Measurements from ENCODE around the gene FCHSD2. TPM values are rescaled to one million over a fixed set of nuclear protein-coding genes. Genes with fewer than 3 reads are reported as not detected.
"Not testable (repeated sequence)": the region's sequence is repeated elsewhere in the genome, so short reads cannot be mapped to it uniquely, and the experiment has no call there.

The FCHSD2 gene
- polyA plus RNA-seq, 3 donors, result 14.5 to 43.5 (median 16.6) TPM

DNA sequence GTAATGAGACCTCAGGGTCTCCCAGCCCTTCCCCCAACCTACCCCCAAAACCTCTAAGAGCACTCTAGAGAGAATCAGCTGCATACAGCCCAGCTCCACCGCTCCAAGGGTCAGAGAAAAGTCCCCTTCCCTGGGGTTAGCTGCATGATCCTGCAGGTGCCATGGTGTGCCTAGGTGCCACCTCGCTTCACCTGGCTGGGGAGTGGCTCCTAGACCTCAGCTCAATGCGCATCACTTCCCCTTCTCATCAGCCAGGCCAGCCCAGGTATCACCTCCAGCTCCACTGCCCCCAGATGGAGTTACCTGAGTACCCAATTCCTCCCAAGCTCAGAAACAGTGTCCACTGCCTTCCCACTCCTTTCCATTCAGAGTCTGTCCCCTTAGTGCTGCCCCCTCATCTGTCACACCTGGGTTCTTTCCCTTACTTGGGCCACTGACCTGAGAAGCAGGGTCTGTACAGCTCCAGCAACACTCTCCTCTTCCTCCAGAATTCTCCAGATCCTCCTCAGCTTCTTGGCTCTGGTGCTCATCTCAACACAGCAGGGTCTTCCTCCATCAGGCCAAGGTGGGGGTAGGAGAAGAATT, 349.6 kb downstream of the FCHSD2 start:
- WGBS (ENCODE audit: insufficient coverage), result 80% methylated on average over 2 of the region's 3 CpGs
- Mint-ChIP-seq H3K27me3 (ENCODE audit: low read depth in 3 of 3) (peaks cover 0 to 3% (median 2%) of the 10 kb centered on the region in 3 donors), H3K36me3 (peaks cover 0 to 4% of the 10 kb centered on the region in 2 donors), H3K27ac (peak overlapping the region; percentile 96 to 100 (median 99)), H3K9me3 (peaks cover 0 to 8% (median 4%) of the 10 kb centered on the region in 7 donors), H3K4me3 (no peak overlapping the region), H3K4me1 (peaks cover 53% of the 10 kb centered on the region)
- Histone ChIP-seq H4K20me1 (ENCODE audit: insufficient read depth, low read length) (no peaks in the 10 kb centered on the region), H3K9ac (ENCODE audit: insufficient read depth, low read length, poor library complexity, severe bottlenecking) (peak overlapping the region; percentile 86), H3K36me3 (replicated peaks in 1 of 2; ENCODE audit: control insufficient read depth in 1 of 2, insufficient read depth in 2 of 2, low read length in 2 of 2) (no peaks in the 10 kb centered on the region), H3K27me3 (ENCODE audit: control insufficient read depth in 2 of 2, insufficient read depth in 2 of 2, low read length in 2 of 2) (no peaks in the 10 kb centered on the region), H3K4me1 (ENCODE audit: control insufficient read depth in 1 of 2, insufficient read depth in 2 of 2, low read length in 2 of 2) (peaks cover 50 to 63% of the 10 kb centered on the region in 2 donors), H3K4me3 (replicated peaks in 1 of 3; ENCODE audit: low read depth in 2 of 3, low read length in 3 of 3) (no peak overlapping the region), H2AFZ (ENCODE audit: insufficient read depth, low read depth, low read length, poor library complexity, severe bottlenecking) (no peak overlapping the region), H3K27ac (ENCODE audit: low read depth in 1 of 2, low read length in 2 of 2) (peak overlapping the region; percentile 85 to 96), H3K9me3 (replicated peaks in 1 of 2; ENCODE audit: control insufficient read depth in 1 of 2, insufficient read depth in 1 of 2, low read length in 2 of 2) (no peaks in the 10 kb centered on the region), H3K79me2 (ENCODE audit: insufficient read depth, low read length) (no peaks in the 10 kb centered on the region), H3K4me2 (replicated peaks; ENCODE audit: extremely low read depth, low read length, poor library complexity, severe bottlenecking) (no peak overlapping the region)
- TF ChIP-seq, protein P1, sequence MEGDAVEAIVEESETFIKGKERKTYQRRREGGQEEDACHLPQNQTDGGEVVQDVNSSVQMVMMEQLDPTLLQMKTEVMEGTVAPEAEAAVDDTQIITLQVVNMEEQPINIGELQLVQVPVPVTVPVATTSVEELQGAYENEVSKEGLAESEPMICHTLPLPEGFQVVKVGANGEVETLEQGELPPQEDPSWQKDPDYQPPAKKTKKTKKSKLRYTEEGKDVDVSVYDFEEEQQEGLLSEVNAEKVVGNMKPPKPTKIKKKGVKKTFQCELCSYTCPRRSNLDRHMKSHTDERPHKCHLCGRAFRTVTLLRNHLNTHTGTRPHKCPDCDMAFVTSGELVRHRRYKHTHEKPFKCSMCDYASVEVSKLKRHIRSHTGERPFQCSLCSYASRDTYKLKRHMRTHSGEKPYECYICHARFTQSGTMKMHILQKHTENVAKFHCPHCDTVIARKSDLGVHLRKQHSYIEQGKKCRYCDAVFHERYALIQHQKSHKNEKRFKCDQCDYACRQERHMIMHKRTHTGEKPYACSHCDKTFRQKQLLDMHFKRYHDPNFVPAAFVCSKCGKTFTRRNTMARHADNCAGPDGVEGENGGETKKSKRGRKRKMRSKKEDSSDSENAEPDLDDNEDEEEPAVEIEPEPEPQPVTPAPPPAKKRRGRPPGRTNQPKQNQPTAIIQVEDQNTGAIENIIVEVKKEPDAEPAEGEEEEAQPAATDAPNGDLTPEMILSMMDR (IDR thresholded peaks at IDR 0.05), result no peak
- intact Hi-C loops (cut with micrococcal nuclease), result loop anchor here in 1 of 2 donors (5.0 kb wide), 1 partner anchor 55 kb away; no protein-coding TSS in a partner anchor
- DNase-seq, result no peak

DNA sequence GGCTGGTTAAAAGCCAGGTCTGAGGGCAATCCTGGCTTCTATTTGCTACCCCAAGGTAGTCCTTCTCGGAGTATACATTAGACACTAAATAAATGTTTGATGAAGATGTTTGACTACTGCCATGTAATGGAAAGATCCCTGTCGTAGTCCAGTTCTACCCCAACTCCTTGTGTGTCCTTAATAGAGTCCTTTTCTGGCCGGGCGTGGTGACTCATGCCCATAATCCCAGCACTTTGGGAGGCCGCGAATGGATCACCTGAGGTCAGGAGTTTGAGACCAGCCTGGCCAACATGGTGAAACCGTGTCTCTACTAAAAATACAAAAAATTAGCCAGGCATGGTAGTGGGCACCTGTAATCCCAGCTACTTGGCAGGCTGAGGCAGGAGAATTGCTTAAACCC, 350.9 kb downstream of the FCHSD2 start:
- H2AFZ ChIP-seq (ENCODE audit: insufficient read depth, low read depth, low read length, poor library complexity, severe bottlenecking); H3K4me2 ChIP-seq (replicated peaks; ENCODE audit: extremely low read depth, low read length, poor library complexity, severe bottlenecking); H3K9me3 Mint-ChIP-seq; H3K27ac Mint-ChIP-seq; H3K4me3 ChIP-seq (replicated peaks in 1 of 3; ENCODE audit: low read depth in 2 of 3, low read length in 3 of 3); H4K20me1 ChIP-seq (ENCODE audit: insufficient read depth, low read length); H3K4me3 Mint-ChIP-seq; DNase-seq; H3K27me3 ChIP-seq (ENCODE audit: control insufficient read depth in 2 of 2, insufficient read depth in 2 of 2, low read length in 2 of 2); H3K36me3 Mint-ChIP-seq; H3K27ac ChIP-seq (ENCODE audit: low read depth in 1 of 2, low read length in 2 of 2); H3K9me3 ChIP-seq (replicated peaks in 1 of 2; ENCODE audit: control insufficient read depth in 1 of 2, insufficient read depth in 1 of 2, low read length in 2 of 2); H3K27me3 Mint-ChIP-seq (ENCODE audit: low read depth in 3 of 3); H3K79me2 ChIP-seq (ENCODE audit: insufficient read depth, low read length); H3K36me3 ChIP-seq (replicated peaks in 1 of 2; ENCODE audit: control insufficient read depth in 1 of 2, insufficient read depth in 2 of 2, low read length in 2 of 2); H3K9ac ChIP-seq (ENCODE audit: insufficient read depth, low read length, poor library complexity, severe bottlenecking): not testable (repeated sequence)
- 94% methylated on average over 3 of the region's 7 CpGs for WGBS (ENCODE audit: insufficient coverage)
- peaks cover 65% of the 10 kb centered on the region for H3K4me1 Mint-ChIP-seq
- intact Hi-C loops (cut with micrococcal nuclease), result loop anchor here in 1 of 2 donors (5.0 kb wide), 1 partner anchor 54 kb away; no protein-coding TSS in a partner anchor
- peaks cover 62 to 74% of the 10 kb centered on the region in 2 donors for H3K4me1 ChIP-seq (ENCODE audit: control insufficient read depth in 1 of 2, insufficient read depth in 2 of 2, low read length in 2 of 2)

All from CD14-positive monocyte (primary cell).